ENCODE measurements around the gene ZC3H13. TPM values are rescaled to one million over a fixed set of nuclear protein-coding genes. Genes with fewer than 3 reads are reported as not detected.

The ZC3H13 gene
- polyA plus RNA-seq, 1 donor from 2014 or later, result 19.5 TPM

GRCh38 chr13:46058268-46058667 is 5.7 kb upstream of the ZC3H13 start:
- H3K9me2 ChIP-seq (ENCODE audit: insufficient read depth, low read length), result no peaks in the 10 kb centered on the region
- no peaks in the 10 kb centered on the region for H3K9me3 ChIP-seq (ENCODE audit: low read length)
- H3K27me3 ChIP-seq (ENCODE audit: insufficient read depth, low read depth, low read length), result no peaks in the 10 kb centered on the region
- no peak overlapping the region for H3K4me3 ChIP-seq (ENCODE audit: low read length)
- no peaks in the 10 kb centered on the region for H4K20me1 ChIP-seq (ENCODE audit: insufficient read depth)
- no peak overlapping the region for H2AFZ ChIP-seq (ENCODE audit: low read depth, low read length)
- H3K4me2 ChIP-seq (ENCODE audit: low read length), result no peak overlapping the region
- no peak for TF ChIP-seq CTCF (IDR thresholded peaks at IDR 0.05; ENCODE audit: poor library complexity, severe bottlenecking)
- TF ChIP-seq TAF1 (IDR thresholded peaks at IDR 0.05; ENCODE audit: low read depth), result no peak
- no peak for TF ChIP-seq EP300 (conservative IDR thresholded peaks at IDR 0.05; ENCODE audit: poor library complexity, severe bottlenecking)
- no peak for TF ChIP-seq RAD21 (conservative IDR thresholded peaks at IDR 0.05)
- no peak for TF ChIP-seq EZH2 (IDR thresholded peaks at IDR 0.05; ENCODE audit: borderline replicate concordance, insufficient read depth, low read length, poor library complexity, severe bottlenecking)
- TF ChIP-seq MXI1 (conservative IDR thresholded peaks at IDR 0.05; ENCODE audit: poor library complexity, severe bottlenecking), result no peak
- no peak for TF ChIP-seq REST (IDR thresholded peaks at IDR 0.05; ENCODE audit: borderline replicate concordance)
- TF ChIP-seq SMC3 (conservative IDR thresholded peaks at IDR 0.05; ENCODE audit: poor library complexity), result no peak
- TF ChIP-seq POLR2AphosphoS5 (IDR thresholded peaks at IDR 0.05), result no peak
- H3F3A ChIP-seq (ENCODE audit: insufficient read depth, low read length, poor library complexity, severe bottlenecking), result no peaks in the 10 kb centered on the region
- H3K9ac ChIP-seq (ENCODE audit: low read length), result no peak overlapping the region
- no peak overlapping the region for H3K27ac ChIP-seq (ENCODE audit: low read length)
- H3K36me3 ChIP-seq (ENCODE audit: insufficient read depth, low read length), result no peaks in the 10 kb centered on the region
- H3K79me2 ChIP-seq (replicated peaks; ENCODE audit: insufficient read depth, low read length), result no peaks in the 10 kb centered on the region

GRCh38 chr13:46057256-46058015 is 4.9 kb upstream of the ZC3H13 start:
- no peak overlapping the region for H3K9ac ChIP-seq (ENCODE audit: low read length)
- no peaks in the 10 kb centered on the region for H3K79me2 ChIP-seq (replicated peaks; ENCODE audit: insufficient read depth, low read length)
- no peaks in the 10 kb centered on the region for H3K27me3 ChIP-seq (ENCODE audit: insufficient read depth, low read depth, low read length)
- H3K9me2 ChIP-seq (ENCODE audit: insufficient read depth, low read length), result no peaks in the 10 kb centered on the region
- TF ChIP-seq EP300 (conservative IDR thresholded peaks at IDR 0.05; ENCODE audit: poor library complexity, severe bottlenecking), result no peak
- TF ChIP-seq SMC3 (conservative IDR thresholded peaks at IDR 0.05; ENCODE audit: poor library complexity), result no peak
- TF ChIP-seq MXI1 (conservative IDR thresholded peaks at IDR 0.05; ENCODE audit: poor library complexity, severe bottlenecking), result no peak
- TF ChIP-seq POLR2AphosphoS5 (IDR thresholded peaks at IDR 0.05), result no peak
- no peak for TF ChIP-seq TAF1 (IDR thresholded peaks at IDR 0.05; ENCODE audit: low read depth)
- no peak for TF ChIP-seq REST (IDR thresholded peaks at IDR 0.05; ENCODE audit: borderline replicate concordance)
- no peak for TF ChIP-seq EZH2 (IDR thresholded peaks at IDR 0.05; ENCODE audit: borderline replicate concordance, insufficient read depth, low read length, poor library complexity, severe bottlenecking)
- no peak for TF ChIP-seq RAD21 (conservative IDR thresholded peaks at IDR 0.05)
- no peak for TF ChIP-seq CTCF (IDR thresholded peaks at IDR 0.05; ENCODE audit: poor library complexity, severe bottlenecking)
- no peaks in the 10 kb centered on the region for H3K36me3 ChIP-seq (ENCODE audit: insufficient read depth, low read length)
- H3K4me2 ChIP-seq (ENCODE audit: low read length), result no peak overlapping the region
- H3K4me3 ChIP-seq (ENCODE audit: low read length), result no peak overlapping the region
- no peaks in the 10 kb centered on the region for H3K9me3 ChIP-seq (ENCODE audit: low read length)
- no peak overlapping the region for H3K27ac ChIP-seq (ENCODE audit: low read length)
- no peaks in the 10 kb centered on the region for H4K20me1 ChIP-seq (ENCODE audit: insufficient read depth)
- H2AFZ ChIP-seq (ENCODE audit: low read depth, low read length), result no peak overlapping the region
- H3F3A ChIP-seq (ENCODE audit: insufficient read depth, low read length, poor library complexity, severe bottlenecking), result no peaks in the 10 kb centered on the region
